Measurements from ENCODE around the gene CELA2A.

Gene CELA2A

DNA sequence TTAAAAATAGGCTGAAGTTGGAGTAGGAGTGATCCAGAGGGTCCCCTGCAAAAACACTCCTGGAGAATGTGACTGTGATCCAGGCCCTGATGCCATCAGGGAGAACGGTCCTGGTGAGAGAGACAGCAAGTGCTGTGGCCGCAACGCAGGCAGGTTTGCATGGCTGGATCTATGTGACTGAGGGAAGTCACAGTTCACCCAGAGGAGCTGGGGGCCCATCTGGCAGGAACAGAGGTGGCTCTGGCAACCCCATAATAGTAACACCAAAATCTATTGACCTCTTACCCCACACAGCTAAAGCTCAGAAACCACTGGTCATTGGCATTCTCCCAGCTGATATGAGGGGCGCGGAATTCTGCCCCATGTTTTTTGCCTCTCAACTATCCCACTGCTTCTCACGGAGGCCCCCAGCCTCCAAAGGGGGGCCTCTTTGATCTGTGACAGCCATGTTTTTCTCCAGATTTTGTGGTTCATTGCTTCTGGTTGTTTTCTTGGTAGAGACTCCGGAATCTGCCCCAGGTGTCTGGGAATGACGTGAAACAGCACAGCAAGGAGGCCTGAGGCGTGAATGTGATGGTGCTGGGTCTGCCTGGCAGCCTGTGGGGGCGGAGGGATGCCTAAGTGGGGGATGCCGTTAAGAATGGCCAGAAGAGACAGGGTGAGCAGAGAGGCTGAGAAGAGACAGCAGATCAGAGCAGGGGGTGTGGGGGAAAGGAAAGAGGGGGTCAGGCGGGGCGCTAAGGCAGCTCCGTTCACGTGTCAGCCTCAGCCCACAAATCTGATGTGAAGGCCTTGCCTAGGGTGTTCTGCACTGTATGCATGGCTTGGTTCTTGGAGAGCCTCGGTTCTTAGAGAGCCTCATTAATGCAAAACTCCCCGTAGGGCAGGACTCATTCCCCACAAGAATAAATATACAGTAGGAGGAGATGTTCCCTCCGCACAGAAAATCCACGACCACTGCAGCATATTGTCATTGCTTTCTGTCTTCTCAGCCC, 43.9 kb downstream of the CELA2A start:
- no peak overlapping the region for H3K4me3 ChIP-seq (ENCODE audit: low read depth, low read length)
- TF ChIP-seq, protein P1, sequence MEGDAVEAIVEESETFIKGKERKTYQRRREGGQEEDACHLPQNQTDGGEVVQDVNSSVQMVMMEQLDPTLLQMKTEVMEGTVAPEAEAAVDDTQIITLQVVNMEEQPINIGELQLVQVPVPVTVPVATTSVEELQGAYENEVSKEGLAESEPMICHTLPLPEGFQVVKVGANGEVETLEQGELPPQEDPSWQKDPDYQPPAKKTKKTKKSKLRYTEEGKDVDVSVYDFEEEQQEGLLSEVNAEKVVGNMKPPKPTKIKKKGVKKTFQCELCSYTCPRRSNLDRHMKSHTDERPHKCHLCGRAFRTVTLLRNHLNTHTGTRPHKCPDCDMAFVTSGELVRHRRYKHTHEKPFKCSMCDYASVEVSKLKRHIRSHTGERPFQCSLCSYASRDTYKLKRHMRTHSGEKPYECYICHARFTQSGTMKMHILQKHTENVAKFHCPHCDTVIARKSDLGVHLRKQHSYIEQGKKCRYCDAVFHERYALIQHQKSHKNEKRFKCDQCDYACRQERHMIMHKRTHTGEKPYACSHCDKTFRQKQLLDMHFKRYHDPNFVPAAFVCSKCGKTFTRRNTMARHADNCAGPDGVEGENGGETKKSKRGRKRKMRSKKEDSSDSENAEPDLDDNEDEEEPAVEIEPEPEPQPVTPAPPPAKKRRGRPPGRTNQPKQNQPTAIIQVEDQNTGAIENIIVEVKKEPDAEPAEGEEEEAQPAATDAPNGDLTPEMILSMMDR (IDR thresholded peaks at IDR 0.05; ENCODE audit: borderline replicate concordance, insufficient read depth, low read depth, low read length), result no peak

DNA sequence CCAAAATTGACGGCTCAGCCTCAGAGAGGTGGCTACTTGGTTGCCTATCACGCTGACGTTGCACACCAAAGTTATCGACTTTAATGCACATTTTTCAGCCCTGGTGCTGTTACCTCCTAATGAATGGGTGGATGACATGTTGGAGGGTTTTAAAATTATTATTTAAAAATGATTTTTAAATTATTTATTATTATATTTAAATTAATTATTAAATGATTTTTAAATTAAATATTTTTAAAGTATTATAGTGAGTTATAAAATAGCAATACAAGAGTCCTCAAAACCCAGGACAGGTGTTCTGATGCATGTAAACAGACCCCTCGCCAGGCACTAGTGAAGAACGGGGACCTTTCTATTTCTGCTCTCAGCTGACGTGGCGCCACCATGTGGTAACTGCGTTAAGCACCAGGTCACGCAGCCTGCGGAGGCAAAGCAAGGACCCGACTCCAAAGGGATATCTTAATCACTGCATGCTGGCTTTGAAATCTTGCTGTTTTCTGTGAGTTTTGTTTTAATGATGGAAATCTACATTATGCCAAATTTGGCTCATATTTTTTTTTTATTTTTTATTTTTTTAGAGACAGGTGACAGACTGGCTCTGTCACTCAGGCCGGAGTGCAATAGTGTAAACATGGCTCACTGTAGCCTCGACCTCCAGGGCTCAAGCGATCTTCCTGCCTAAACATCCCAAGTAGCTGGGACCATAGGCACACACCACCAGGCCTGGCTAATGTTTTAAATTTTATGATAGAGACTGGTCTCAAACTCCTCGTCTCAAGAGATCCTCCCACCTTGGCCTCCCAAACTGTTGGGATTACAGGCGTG, 44.9 kb downstream of the CELA2A start:
- TF ChIP-seq, protein P1 (IDR thresholded peaks at IDR 0.05; ENCODE audit: borderline replicate concordance, insufficient read depth, low read depth, low read length), result peak; percentile 73
- no peak overlapping the region for H3K4me3 ChIP-seq (ENCODE audit: low read depth, low read length)

DNA sequence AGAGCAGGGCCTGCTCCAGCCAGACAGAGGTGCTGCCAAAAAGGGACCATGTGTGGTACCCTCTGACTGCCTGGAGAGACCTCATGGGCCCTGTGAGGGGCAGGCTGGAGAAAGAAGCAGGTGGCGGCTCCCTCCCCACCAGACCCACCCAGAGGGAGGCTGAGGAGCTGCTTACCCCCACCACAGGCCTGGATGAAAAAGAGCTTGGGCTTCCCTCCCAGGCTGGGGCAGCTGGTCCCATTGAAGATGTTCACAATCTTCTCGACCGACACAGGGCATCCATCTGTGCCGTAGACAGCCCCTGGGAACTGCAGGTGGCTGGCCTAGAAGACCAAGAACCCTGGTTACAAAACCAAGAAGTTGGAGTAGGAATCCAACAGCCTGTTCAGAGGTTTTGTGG, 47.9 kb downstream of the CELA2A start:
- TF ChIP-seq, protein P1 (IDR thresholded peaks at IDR 0.05; ENCODE audit: borderline replicate concordance, insufficient read depth, low read depth, low read length), result no peak
- no peak overlapping the region for H3K4me3 ChIP-seq (ENCODE audit: low read depth, low read length)

DNA sequence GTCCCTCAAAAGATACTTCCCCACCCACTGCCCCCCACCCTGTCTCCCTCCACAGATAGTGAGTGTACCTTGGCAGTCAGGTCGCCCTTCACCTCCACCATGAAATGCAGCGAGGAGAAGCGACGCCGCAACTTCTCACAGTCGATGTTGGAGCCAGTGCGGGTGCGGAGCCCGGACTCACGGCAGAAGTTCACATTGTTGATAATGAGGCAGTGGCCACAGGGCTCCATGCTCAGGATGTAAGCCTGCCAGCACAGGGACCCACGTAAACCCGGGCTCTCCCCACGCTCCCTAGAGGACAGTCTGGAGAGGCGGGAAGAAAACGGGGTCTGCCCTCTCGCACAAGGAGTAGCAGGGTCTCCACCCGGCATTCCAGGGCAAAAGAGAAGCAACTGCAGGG, 50.3 kb downstream of the CELA2A start:
- no peak overlapping the region for H3K4me3 ChIP-seq (ENCODE audit: low read depth, low read length)
- TF ChIP-seq, protein P1 (IDR thresholded peaks at IDR 0.05; ENCODE audit: borderline replicate concordance, insufficient read depth, low read depth, low read length), result no peak

DNA sequence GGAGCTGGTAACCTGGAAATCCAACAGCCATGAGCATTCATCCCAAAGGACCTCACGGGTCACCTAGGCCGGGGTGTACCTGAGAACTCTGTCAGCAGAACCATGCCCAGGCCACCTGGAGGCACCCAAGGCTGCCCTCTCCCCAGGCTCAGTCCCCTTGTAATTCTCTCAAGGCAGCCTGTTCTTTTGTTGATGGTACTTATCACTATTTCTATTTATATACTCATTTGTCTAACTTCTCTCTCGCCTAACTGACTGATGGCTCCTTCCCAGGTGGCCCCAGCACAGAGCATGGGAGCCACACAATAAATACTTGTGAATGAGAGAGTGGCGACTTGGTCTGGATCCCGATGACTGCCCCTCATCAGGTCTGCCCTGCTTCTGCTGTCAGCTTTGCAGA, 50.7 kb downstream of the CELA2A start:
- H3K4me3 ChIP-seq (ENCODE audit: low read depth, low read length), result no peak overlapping the region
- TF ChIP-seq, protein P1 (IDR thresholded peaks at IDR 0.05; ENCODE audit: borderline replicate concordance, insufficient read depth, low read depth, low read length), result no peak

DNA sequence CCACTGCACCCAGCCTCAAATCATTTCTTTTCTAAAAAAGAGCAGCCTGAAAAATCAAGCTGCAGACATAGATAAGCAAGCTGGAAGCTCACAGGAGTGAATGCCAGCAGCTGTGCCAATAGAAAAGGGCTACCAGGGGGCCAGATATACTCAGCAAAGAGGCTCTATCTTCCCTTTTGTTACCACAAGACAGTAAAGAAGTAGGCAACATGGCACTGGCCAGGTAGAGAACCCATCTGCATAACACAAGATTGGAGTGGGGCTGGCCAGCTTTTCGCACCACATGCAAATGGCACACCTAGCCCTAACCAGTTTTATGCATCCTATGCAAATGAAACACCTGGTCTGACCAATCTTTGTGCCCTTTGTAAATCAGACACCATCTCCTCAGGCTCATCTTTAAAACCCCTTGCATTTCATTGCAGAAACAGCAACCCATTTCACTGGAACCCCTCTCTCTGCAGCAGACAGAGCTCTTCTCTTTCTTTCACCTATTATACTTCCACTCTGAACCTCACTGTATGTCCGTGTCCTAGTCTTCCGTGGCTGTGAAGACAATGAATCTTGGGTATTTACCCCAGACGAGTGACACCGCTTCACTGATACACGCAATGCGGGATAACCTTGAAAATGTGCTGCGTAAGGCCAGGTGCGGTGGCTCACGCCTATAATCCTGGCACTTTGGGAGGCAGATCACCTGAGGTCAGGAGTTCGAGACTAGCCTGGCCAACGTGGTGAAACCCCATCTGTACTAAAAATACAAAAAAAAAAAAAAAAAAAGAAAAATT, 52.4 kb downstream of the CELA2A start:
- TF ChIP-seq, protein P1 (IDR thresholded peaks at IDR 0.05; ENCODE audit: borderline replicate concordance, insufficient read depth, low read depth, low read length), result no peak
- no peak overlapping the region for H3K4me3 ChIP-seq (ENCODE audit: low read depth, low read length)

Data from GM12875 (cell line).